Superior temporal gyrus (tissue), 1 donor: Measurements from ENCODE around the gene ABI2.
"Not testable (repeated sequence)": the region's sequence is repeated elsewhere in the genome, so short reads cannot be mapped to it uniquely, and the experiment has no call there.

Source experiments
- DNase-seq: peaks from one replicate; pipeline ENCODE4 v3.0.0-alpha.2; 2016; ENCODE audit errors: extremely low spot score

The ABI2 gene

GRCh38 chr2:203354966-203355365, 26.8 kb downstream of the ABI2 start:
- DNase-seq: no peak

- DNase-seq: no peak
These were observed 31.3 kb downstream of the ABI2 start for GRCh38 chr2:203359450-203359849.

- DNase-seq: peak; percentile 9
These were observed 32.7 kb downstream of the ABI2 start for GRCh38 chr2:203360833-203361430.

- DNase-seq: peak; percentile 27
These were observed 33.3 kb downstream of the ABI2 start for GRCh38 chr2:203361495-203361894.

- DNase-seq: peak; percentile 47
These were observed 33.7 kb downstream of the ABI2 start for GRCh38 chr2:203361922-203362321.

GRCh38 chr2:203366639-203367466, 38.7 kb downstream of the ABI2 start:
- no peak for DNase-seq

GRCh38 chr2:203372706-203373105, 44.5 kb downstream of the ABI2 start:
- DNase-seq: not testable (repeated sequence)

GRCh38 chr2:203376173-203376572, 48.0 kb downstream of the ABI2 start:
- no peak for DNase-seq

- no peak for DNase-seq
These were observed 51.0 kb downstream of the ABI2 start for GRCh38 chr2:203379156-203379555.

- DNase-seq: no peak
These were observed 54.8 kb downstream of the ABI2 start for GRCh38 chr2:203383038-203383437.

- not testable (repeated sequence) for DNase-seq
These were observed 60.0 kb downstream of the ABI2 start for GRCh38 chr2:203388153-203388552.

- DNase-seq: no peak
These were observed 66.5 kb downstream of the ABI2 start for GRCh38 chr2:203394519-203395227.

- DNase-seq: no peak
These were observed 67.7 kb downstream of the ABI2 start for GRCh38 chr2:203395858-203396257.

GRCh38 chr2:203396667-203397066, 68.5 kb downstream of the ABI2 start:
- DNase-seq: no peak

GRCh38 chr2:203399031-203399430, 70.8 kb downstream of the ABI2 start:
- no peak for DNase-seq

- no peak for DNase-seq
These were observed 72.8 kb downstream of the ABI2 start for GRCh38 chr2:203400805-203401585.

- DNase-seq: no peak
These were observed 76.8 kb downstream of the ABI2 start for GRCh38 chr2:203404996-203405395.

- no peak for DNase-seq
These were observed 79.3 kb downstream of the ABI2 start for GRCh38 chr2:203407496-203407895.

- no peak for DNase-seq
These were observed 84.5 kb downstream of the ABI2 start for GRCh38 chr2:203412546-203413331.

GRCh38 chr2:203413796-203414195, 85.6 kb downstream of the ABI2 start:
- no peak for DNase-seq

- DNase-seq: no peak
These were observed 90.1 kb downstream of the ABI2 start for GRCh38 chr2:203418271-203418670.
